SK-N-SH (cell line): ENCODE data around the gene RAB34. TPM values are rescaled to one million over a fixed set of nuclear protein-coding genes. Genes with fewer than 3 reads are reported as not detected.
A peak's percentile ranks its signal among the peaks of the same experiment; 100 is the strongest.

ENCODE experiments used
- CTCF ChIA-PET: fragments of 300-600, 350-600 bp; formaldehyde crosslinking; extraction: SDS; loops from one replicate; lab custom pipeline; 2021; lab: Yijun Ruan, JAX
- POLR2A ChIA-PET: fragments of 350-600 bp; sonication (Branson Sonifier 250); formaldehyde crosslinking; extraction: SDS; loops from one replicate; lab custom pipeline; 2020; ENCODE audit warnings: antibody characterized with exemption, inconsistent platforms; lab: Yijun Ruan, JAX
- DNase-seq: peaks from one replicate; pipeline ENCODE4 v3.0.0; 2012
- H2AFZ ChIP-seq: fragments of 200-600 bp; sonication (generic); 2 replicates; pipeline ENCODE4 v1.8.1; 2016; ENCODE audit warnings: antibody characterized with exemption, mild to moderate bottlenecking, low read depth
- H3F3A ChIP-seq: fragments of 200-600 bp; sonication (generic); replicated peaks from 2 replicates; pipeline ENCODE3; 2016; ENCODE audit warnings: antibody characterized with exemption, mild to moderate bottlenecking; ENCODE audit not compliant: insufficient read depth
- H3K27ac ChIP-seq, 2 experiments: fragments of 200-500 bp in 1 of 2; fragments of 200-600 bp in 1 of 2; sonication (Bioruptor generic) in 1 of 2; sonication (generic), shearing (Covaris generic) in 1 of 2; 2 replicates each; pipeline versions ENCODE4 v1.5.1 to v1.6.1; 2014 to 2016; ENCODE audit warnings: low read depth in 2 of 2, inconsistent platforms in 1 of 2, low read length in 1 of 2, mild to moderate bottlenecking in 1 of 2, mixed read lengths in 1 of 2
- H3K27me3 ChIP-seq: fragments of 200-600 bp; sonication (generic), shearing (Covaris generic); 2 replicates; pipeline ENCODE4 v1.6.1; 2016; ENCODE audit warnings: mixed run types; ENCODE audit not compliant: insufficient read depth
- H3K36me3 ChIP-seq, 2 experiments: fragments of 200-500 bp in 1 of 2; fragments of 200-600 bp in 1 of 2; sonication (Bioruptor generic) in 1 of 2; sonication (generic) in 1 of 2; replicated peaks in 1 of 2; 2 replicates each; pipeline versions ENCODE3 to v1.5.1; 2014 to 2016; ENCODE audit warnings: low read length in 1 of 2, mild to moderate bottlenecking in 1 of 2; ENCODE audit not compliant: insufficient read depth in 2 of 2, control insufficient read depth in 1 of 2
- H3K4me1 ChIP-seq, 2 experiments: fragments of 200-500 bp in 1 of 2; fragments of 200-600 bp in 1 of 2; sonication (Bioruptor generic) in 1 of 2; sonication (generic), shearing (Covaris generic) in 1 of 2; 2 replicates each; pipeline versions ENCODE4 v1.5.1 to v1.6.1; 2014 to 2016; ENCODE audit warnings: low read depth in 1 of 2, low read length in 1 of 2, mixed run types in 1 of 2; ENCODE audit not compliant: insufficient read depth in 2 of 2, control insufficient read depth in 1 of 2
- H3K4me2 ChIP-seq: fragments of 200-600 bp; sonication (generic), shearing (Covaris generic); 2 replicates; pipeline ENCODE4 v1.6.1; 2017; ENCODE audit warnings: mixed run types
- H3K4me3 ChIP-seq, 2 experiments: fragments of 200-500 bp in 1 of 2; fragments of 200-600 bp in 1 of 2; sonication (Bioruptor generic) in 1 of 2; sonication (generic), shearing (Covaris generic) in 1 of 2; 2 replicates each; pipeline versions ENCODE4 v1.5.1 to v1.8.1; 2014 to 2016; ENCODE audit warnings: low read depth in 2 of 2, inconsistent platforms in 1 of 2, low read length in 1 of 2, mild to moderate bottlenecking in 1 of 2, mixed read lengths in 1 of 2, moderate library complexity in 1 of 2
- H3K79me2 ChIP-seq: fragments of 200-600 bp; sonication (generic); 2 replicates; pipeline ENCODE4 v1.8.1; 2017; ENCODE audit warnings: mild to moderate bottlenecking; ENCODE audit not compliant: insufficient read depth
- H3K9ac ChIP-seq: fragments of 200-600 bp; sonication (generic); 2 replicates; pipeline ENCODE4 v1.6.1; 2017; ENCODE audit warnings: mixed run types
- H3K9me2 ChIP-seq: fragments of 200-600 bp; sonication (generic); 2 replicates; pipeline ENCODE4 v1.6.1; 2017; ENCODE audit warnings: mixed run types
- H3K9me3 ChIP-seq: fragments of 200-600 bp; sonication (generic); 2 replicates; pipeline ENCODE4 v1.6.1; 2017; ENCODE audit warnings: mixed run types, mild to moderate bottlenecking, moderate library complexity
- H4K20me1 ChIP-seq: fragments of 200-600 bp; sonication (generic); 2 replicates; pipeline ENCODE4 v1.6.1; 2017; ENCODE audit warnings: mild to moderate bottlenecking, mixed run types; ENCODE audit not compliant: insufficient read depth
- CHD2 ChIP-seq: fragments of 150-350 bp; IDR thresholded peaks from 2 replicates; pipeline ENCODE4 v1.6.1; 2018; ENCODE audit warnings: low read length; ENCODE audit not compliant: partially characterized antibody
- CTCF ChIP-seq: fragments of 200-600 bp; sonication (generic); IDR thresholded peaks from 2 replicates; pipeline ENCODE4 v1.6.1; 2017; ENCODE audit warnings: antibody characterized with exemption, mild to moderate bottlenecking, moderate library complexity
- EP300 ChIP-seq, 2 experiments: IDR thresholded peaks; 2 replicates each; pipeline versions ENCODE4 v1.4.0 to v1.6.1; 2012; ENCODE audit warnings: borderline replicate concordance in 1 of 2, low read depth in 1 of 2, low read length in 1 of 2
- EZH2phosphoT487 ChIP-seq: fragments of 200-600 bp; sonication (generic); IDR thresholded peaks from 2 replicates; pipeline ENCODE4 v1.6.1; 2017; ENCODE audit warnings: low read depth, mixed run types, mild to moderate bottlenecking, antibody characterized with exemption, moderate library complexity, borderline replicate concordance
- FOSL2 ChIP-seq: IDR thresholded peaks from 2 replicates; pipeline ENCODE4 v1.4.0; 2012; ENCODE audit warnings: low read depth, mild to moderate bottlenecking, moderate library complexity, borderline replicate concordance
- FOXJ3 ChIP-seq: sonication (generic); formaldehyde crosslinking; IDR thresholded peaks from 2 replicates; pipeline ENCODE4 v1.5.1; 2020; ENCODE audit warnings: mild to moderate bottlenecking, missing genetic modification reagents
- GABPA ChIP-seq: IDR thresholded peaks from 2 replicates; pipeline ENCODE4 v1.4.0; 2012; ENCODE audit warnings: low read depth, mild to moderate bottlenecking
- MAX ChIP-seq: IDR thresholded peaks from 2 replicates; pipeline ENCODE4 v1.4.0; 2012; ENCODE audit warnings: low read depth
- NRF1 ChIP-seq: IDR thresholded peaks from 2 replicates; pipeline ENCODE4 v1.6.1; 2012; ENCODE audit warnings: low read depth, mild to moderate bottlenecking, low read length
- PBX3 ChIP-seq: IDR thresholded peaks from 2 replicates; pipeline ENCODE4; 2012
- SMC3 ChIP-seq: IDR thresholded peaks from 2 replicates; pipeline ENCODE4 v1.6.1; 2012; ENCODE audit warnings: low read depth, low read length, improper control_type of control experiment
- WGBS: methylation state at CpG from one replicate; pipeline ENCODE4 v1.1.6; 2017; ENCODE audit warnings: low lambda C conversion rate; 5-methylcytosine and 5-hydroxymethylcytosine counted together
- polyA plus RNA-seq, 3 experiments: library from polyadenylated mRNA; depleted of rRNA; stranded (reverse); fragments of >200 nt; gene quantifications; 2 replicates each; pipeline ENCODE4 v1.2.3, GENCODE V29; 2012

RAB34 gene
- polyA plus RNA-seq, 1 of the 3 experiments (the other 2 are of a cell fraction): 0.18 TPM

GRCh38 chr17:28746611-28747050 is 29.0 kb upstream of the RAB34 start:
- H3K27ac ChIP-seq: peak overlapping the region; percentile 22 to 98; a peak in 3 of 4 replicates
- H3K9ac ChIP-seq: no peak overlapping the region
- peak overlapping the region; percentile 83 to 95 for H3K4me3 ChIP-seq

GRCh38 chr17:28745786-28746411 is 28.2 kb upstream of the RAB34 start:
- no peaks in the 10 kb centered on the region for H3K27me3 ChIP-seq
- H3K27ac ChIP-seq: peak overlapping the region; percentile 97 to 98
- ChIA-PET CTCF (interaction anchor here (0.8 to 20.4 kb wide), 7 partner anchors 16 to 366 kb away, joined by 3 to 612 read pairs (median 3); partner anchors contain the start of genes NEK8, RPL23A and TLCD1), POLR2A (interaction anchor here (6.5 to 6.6 kb wide), 2 partner anchors 18 to 25 kb away, joined by 45 to 90 read pairs; partner anchors contain the start of genes NEK8, RPL23A and TLCD1)
- no peak for DNase-seq
- H3K4me3 ChIP-seq: peak overlapping the region; percentile 83 to 95
- peak overlapping the region; percentile 91 for H3K9ac ChIP-seq
- H3K79me2 ChIP-seq: peaks cover 55% of the 10 kb centered on the region
- TF ChIP-seq PBX3: no peak
- TF ChIP-seq FOXJ3 (CRISPR knock-in tag): no peak
- no peak for TF ChIP-seq SMC3
- no peak for TF ChIP-seq MAX
- no peak for TF ChIP-seq CTCF
- no peak for TF ChIP-seq FOSL2
- TF ChIP-seq NRF1: no peak
- TF ChIP-seq EZH2phosphoT487: no peak
- TF ChIP-seq EP300 (IDR thresholded peaks at IDR 0.05; ENCODE audit: borderline replicate concordance in 1 of 2, low read depth in 1 of 2, low read length in 1 of 2): no peak
- H2AFZ ChIP-seq: no peak overlapping the region
- peaks cover 16 to 38% of the 10 kb centered on the region in 2 experiments for H3K36me3 ChIP-seq
- WGBS: 52% methylated on average over 3 of the region's 4 CpGs
- H3K9me3 ChIP-seq: no peaks in the 10 kb centered on the region
- H3F3A ChIP-seq: peaks cover 34% of the 10 kb centered on the region
- H3K9me2 ChIP-seq: no peaks in the 10 kb centered on the region
- peaks cover 28 to 49% of the 10 kb centered on the region in 2 experiments; a peak in 3 of 4 replicates for H3K4me1 ChIP-seq
- peak overlapping the region; percentile 99 for H3K4me2 ChIP-seq
- H4K20me1 ChIP-seq: peaks cover 60% of the 10 kb centered on the region

More at GRCh38 chr17:28746611-28747050, 29.0 kb upstream of the RAB34 start:
- H2AFZ ChIP-seq: no peak overlapping the region
- no peaks in the 10 kb centered on the region for H3K9me3 ChIP-seq
- ChIA-PET CTCF (interaction anchor here (0.9 to 20.4 kb wide), 5 partner anchors 16 to 365 kb away, joined by 3 to 612 read pairs (median 6); partner anchors contain the start of genes NEK8, RPL23A and TLCD1), POLR2A (interaction anchor here (6.5 to 6.6 kb wide), 2 partner anchors 19 to 26 kb away, joined by 45 to 90 read pairs; partner anchors contain the start of genes NEK8, RPL23A and TLCD1)
- H3K79me2 ChIP-seq: peaks cover 61% of the 10 kb centered on the region
- TF ChIP-seq GABPA (no peak), CHD2 (peak; percentile 57)
- H3K4me2 ChIP-seq: peak overlapping the region; percentile 99
- DNase-seq: no peak
- peaks cover 28 to 42% of the 10 kb centered on the region in 2 experiments; a peak in 3 of 4 replicates for H3K4me1 ChIP-seq
- H4K20me1 ChIP-seq: peaks cover 65% of the 10 kb centered on the region
- no peaks in the 10 kb centered on the region for H3K27me3 ChIP-seq
- H3K36me3 ChIP-seq: peaks cover 24 to 38% of the 10 kb centered on the region in 2 experiments
- peaks cover 36% of the 10 kb centered on the region for H3F3A ChIP-seq
- 62% methylated on average over 4 of the region's 5 CpGs for WGBS
- no peaks in the 10 kb centered on the region for H3K9me2 ChIP-seq
